HL-60 (cell line): ENCODE results near the gene UBAC2.

Experiments used
- DNase-seq, 2 experiments: peaks; one replicate each; pipeline ENCODE4 v3.0.0-alpha.2; 2010 to 2020; ENCODE audit warnings: low read depth in 1 of 2, low spot score in 1 of 2
- H3K27ac ChIP-seq: fragments of 250-450 bp; sonication (Bioruptor Pico); replicated peaks from 2 replicates; pipeline ENCODE4 v1.5.1; 2020; ENCODE audit warnings: mild to moderate bottlenecking, moderate library complexity
- H3K27me3 ChIP-seq: fragments of 250-450 bp; sonication (Bioruptor Pico); 2 replicates; pipeline ENCODE4 v1.5.1; 2021; ENCODE audit warnings: mild to moderate bottlenecking, moderate library complexity; ENCODE audit not compliant: insufficient read depth, poor library complexity, severe bottlenecking
- H3K4me3 ChIP-seq: replicated peaks from 2 replicates; pipeline ENCODE4 v1.5.1; 2011; ENCODE audit warnings: mild to moderate bottlenecking, control low read depth, low read length; ENCODE audit not compliant: insufficient read depth
- GABPA ChIP-seq: IDR thresholded peaks from 2 replicates; pipeline ENCODE4 v1.6.1; 2012; ENCODE audit warnings: low read depth
- POLR2AphosphoS5 ChIP-seq: IDR thresholded peaks from 2 replicates; pipeline ENCODE4 v1.6.1; 2012; ENCODE audit warnings: low read depth
- SPI1 ChIP-seq: IDR thresholded peaks from 2 replicates; pipeline ENCODE4 v1.6.1; 2012; ENCODE audit warnings: low read depth, mild to moderate bottlenecking, borderline replicate concordance
- TF ChIP-seq, protein P1 (sequence below): IDR thresholded peaks from one replicate; pipeline ENCODE4 v1.5.1; 2011; ENCODE audit warnings: low read length, control low read depth, inconsistent platforms; ENCODE audit not compliant: insufficient read depth
- TF ChIP-seq, protein P2 (sequence below): IDR thresholded peaks from 2 replicates; pipeline ENCODE4 v1.6.1; 2012; ENCODE audit warnings: low read depth; ENCODE audit not compliant: insufficient replicate concordance

UBAC2 gene

GRCh38 chr13:99395436-99395835 lies 194.8 kb downstream of the UBAC2 start:
- DNase-seq = no peak
- H3K27ac ChIP-seq = no peak overlapping the region
- no peak overlapping the region for H3K4me3 ChIP-seq
- TF ChIP-seq SPI1 (no peak), POLR2AphosphoS5 (no peak), GABPA (no peak)
- TF ChIP-seq, protein P1, sequence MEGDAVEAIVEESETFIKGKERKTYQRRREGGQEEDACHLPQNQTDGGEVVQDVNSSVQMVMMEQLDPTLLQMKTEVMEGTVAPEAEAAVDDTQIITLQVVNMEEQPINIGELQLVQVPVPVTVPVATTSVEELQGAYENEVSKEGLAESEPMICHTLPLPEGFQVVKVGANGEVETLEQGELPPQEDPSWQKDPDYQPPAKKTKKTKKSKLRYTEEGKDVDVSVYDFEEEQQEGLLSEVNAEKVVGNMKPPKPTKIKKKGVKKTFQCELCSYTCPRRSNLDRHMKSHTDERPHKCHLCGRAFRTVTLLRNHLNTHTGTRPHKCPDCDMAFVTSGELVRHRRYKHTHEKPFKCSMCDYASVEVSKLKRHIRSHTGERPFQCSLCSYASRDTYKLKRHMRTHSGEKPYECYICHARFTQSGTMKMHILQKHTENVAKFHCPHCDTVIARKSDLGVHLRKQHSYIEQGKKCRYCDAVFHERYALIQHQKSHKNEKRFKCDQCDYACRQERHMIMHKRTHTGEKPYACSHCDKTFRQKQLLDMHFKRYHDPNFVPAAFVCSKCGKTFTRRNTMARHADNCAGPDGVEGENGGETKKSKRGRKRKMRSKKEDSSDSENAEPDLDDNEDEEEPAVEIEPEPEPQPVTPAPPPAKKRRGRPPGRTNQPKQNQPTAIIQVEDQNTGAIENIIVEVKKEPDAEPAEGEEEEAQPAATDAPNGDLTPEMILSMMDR = no peak
- TF ChIP-seq, protein P2, sequence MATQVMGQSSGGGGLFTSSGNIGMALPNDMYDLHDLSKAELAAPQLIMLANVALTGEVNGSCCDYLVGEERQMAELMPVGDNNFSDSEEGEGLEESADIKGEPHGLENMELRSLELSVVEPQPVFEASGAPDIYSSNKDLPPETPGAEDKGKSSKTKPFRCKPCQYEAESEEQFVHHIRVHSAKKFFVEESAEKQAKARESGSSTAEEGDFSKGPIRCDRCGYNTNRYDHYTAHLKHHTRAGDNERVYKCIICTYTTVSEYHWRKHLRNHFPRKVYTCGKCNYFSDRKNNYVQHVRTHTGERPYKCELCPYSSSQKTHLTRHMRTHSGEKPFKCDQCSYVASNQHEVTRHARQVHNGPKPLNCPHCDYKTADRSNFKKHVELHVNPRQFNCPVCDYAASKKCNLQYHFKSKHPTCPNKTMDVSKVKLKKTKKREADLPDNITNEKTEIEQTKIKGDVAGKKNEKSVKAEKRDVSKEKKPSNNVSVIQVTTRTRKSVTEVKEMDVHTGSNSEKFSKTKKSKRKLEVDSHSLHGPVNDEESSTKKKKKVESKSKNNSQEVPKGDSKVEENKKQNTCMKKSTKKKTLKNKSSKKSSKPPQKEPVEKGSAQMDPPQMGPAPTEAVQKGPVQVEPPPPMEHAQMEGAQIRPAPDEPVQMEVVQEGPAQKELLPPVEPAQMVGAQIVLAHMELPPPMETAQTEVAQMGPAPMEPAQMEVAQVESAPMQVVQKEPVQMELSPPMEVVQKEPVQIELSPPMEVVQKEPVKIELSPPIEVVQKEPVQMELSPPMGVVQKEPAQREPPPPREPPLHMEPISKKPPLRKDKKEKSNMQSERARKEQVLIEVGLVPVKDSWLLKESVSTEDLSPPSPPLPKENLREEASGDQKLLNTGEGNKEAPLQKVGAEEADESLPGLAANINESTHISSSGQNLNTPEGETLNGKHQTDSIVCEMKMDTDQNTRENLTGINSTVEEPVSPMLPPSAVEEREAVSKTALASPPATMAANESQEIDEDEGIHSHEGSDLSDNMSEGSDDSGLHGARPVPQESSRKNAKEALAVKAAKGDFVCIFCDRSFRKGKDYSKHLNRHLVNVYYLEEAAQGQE = no peak
- H3K27me3 ChIP-seq = no peaks in the 10 kb centered on the region

DNA sequence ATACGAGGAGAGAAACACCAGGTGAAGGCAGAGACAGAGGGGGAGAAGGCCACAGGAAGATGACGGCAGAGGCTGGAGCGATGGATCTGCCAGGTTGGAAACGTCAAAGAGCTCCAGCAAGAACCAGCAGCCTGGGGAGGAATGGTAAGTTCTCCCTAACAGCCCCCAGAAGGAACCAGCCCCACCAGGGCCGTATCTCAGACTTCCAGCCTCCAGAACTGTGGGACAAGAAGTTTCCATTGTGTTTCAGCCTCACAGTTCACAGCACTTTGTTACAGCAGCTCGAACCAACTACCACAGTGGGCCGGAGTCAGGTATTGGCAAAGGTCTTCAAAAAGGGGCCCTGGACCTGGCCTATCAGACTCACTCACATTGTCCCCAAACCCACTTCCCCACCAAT lies 195.8 kb downstream of the UBAC2 start:
- Histone ChIP-seq H3K27ac (no peak overlapping the region), H3K4me3 (no peak overlapping the region), H3K27me3 (no peaks in the 10 kb centered on the region)
- TF ChIP-seq GABPA (no peak), POLR2AphosphoS5 (no peak), SPI1 (no peak)
- TF ChIP-seq, protein P2 = no peak
- TF ChIP-seq, protein P1 = no peak
- no peak for DNase-seq

DNA sequence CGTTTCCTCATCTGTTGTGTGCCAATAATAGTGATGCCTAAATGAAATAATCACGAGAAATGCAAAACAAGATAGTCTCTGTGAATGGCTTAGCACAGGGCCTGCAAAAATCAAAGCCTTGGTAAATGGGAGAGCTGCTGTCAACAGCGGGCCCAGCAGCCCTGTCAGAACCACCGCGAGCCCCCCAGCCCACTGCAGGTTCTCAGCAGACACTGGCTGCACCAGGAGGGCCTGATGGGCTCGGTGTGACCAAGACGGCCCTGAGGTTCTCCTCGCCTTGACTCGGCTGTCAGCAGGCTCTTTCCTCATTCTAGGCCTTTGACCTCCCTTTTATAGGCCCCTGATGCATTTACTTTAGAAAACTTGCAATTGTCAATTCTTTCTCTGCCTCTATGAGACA lies 197.4 kb downstream of the UBAC2 start:
- no peak overlapping the region for H3K4me3 ChIP-seq

More for the DNA sequence above, 197.4 kb downstream of the UBAC2 start:
- TF ChIP-seq, protein P1 = no peak
- no peak for TF ChIP-seq POLR2AphosphoS5
- TF ChIP-seq GABPA = no peak
- no peak for TF ChIP-seq SPI1
- TF ChIP-seq, protein P2 = no peak
- no peak for DNase-seq
- Histone ChIP-seq H3K27ac (no peak overlapping the region), H3K27me3 (no peaks in the 10 kb centered on the region)
